Nephron (organoid): ENCODE data around the gene SIM2.
A peak's percentile ranks its signal among the peaks of the same experiment; 100 is the strongest.

Experiments
- H3K27ac Mint-ChIP-seq, 3 experiments: 2 replicates each; pipeline ENCODE4 v1.8.0; 2020; ENCODE audit warnings: mixed read lengths in 3 of 3, mild to moderate bottlenecking in 2 of 3, moderate library complexity in 1 of 3
- H3K27me3 Mint-ChIP-seq: 2 replicates; pipeline ENCODE4 v1.8.0; 2021; ENCODE audit warnings: low read depth, mild to moderate bottlenecking, moderate library complexity, mixed read lengths
- H3K36me3 Mint-ChIP-seq: 2 replicates; pipeline ENCODE4 v1.8.0; 2020; ENCODE audit warnings: low read depth, mixed read lengths
- H3K4me1 Mint-ChIP-seq: 2 replicates; pipeline ENCODE4 v1.8.0; 2020; ENCODE audit warnings: mixed read lengths
- H3K4me3 Mint-ChIP-seq, 3 experiments: 2 replicates each; pipeline ENCODE4 v1.8.0; 2020; ENCODE audit warnings: mild to moderate bottlenecking in 3 of 3, mixed read lengths in 3 of 3, moderate library complexity in 2 of 3
- H3K9me3 Mint-ChIP-seq: 2 replicates; pipeline ENCODE4 v1.8.0; 2020; ENCODE audit warnings: mixed read lengths
- TF ChIP-seq, protein P1 (sequence below), 3 experiments: fragments of 200-600 bp; sonication (generic); IDR thresholded peaks; one replicate each; pipeline ENCODE4 v1.5.0; 2021; ENCODE audit warnings: antibody characterized with exemption in 3 of 3; ENCODE audit not compliant: unreplicated experiment in 3 of 3

The SIM2 gene

DNA sequence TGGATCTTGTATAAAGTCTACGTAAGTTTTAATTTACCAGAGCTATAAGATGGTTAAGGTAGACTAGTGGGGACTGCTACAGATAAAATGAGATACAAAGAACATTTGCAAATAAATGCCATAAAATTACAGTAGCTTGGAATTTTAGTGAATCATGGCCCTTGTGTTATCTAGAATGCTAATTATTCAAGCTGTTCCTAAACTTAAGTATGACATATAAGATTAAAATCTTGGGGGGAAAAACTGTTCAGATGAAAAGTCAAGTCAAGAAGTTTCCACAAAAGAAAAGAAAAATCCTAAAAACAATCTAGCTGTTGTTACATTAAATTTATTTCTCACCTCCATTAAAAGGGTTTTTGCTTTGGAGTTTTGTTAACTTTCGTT, 51.7 kb downstream of the SIM2 start:
- H3K4me1 Mint-ChIP-seq, result peaks cover 30% of the 10 kb centered on the region
- TF ChIP-seq, protein P1, sequence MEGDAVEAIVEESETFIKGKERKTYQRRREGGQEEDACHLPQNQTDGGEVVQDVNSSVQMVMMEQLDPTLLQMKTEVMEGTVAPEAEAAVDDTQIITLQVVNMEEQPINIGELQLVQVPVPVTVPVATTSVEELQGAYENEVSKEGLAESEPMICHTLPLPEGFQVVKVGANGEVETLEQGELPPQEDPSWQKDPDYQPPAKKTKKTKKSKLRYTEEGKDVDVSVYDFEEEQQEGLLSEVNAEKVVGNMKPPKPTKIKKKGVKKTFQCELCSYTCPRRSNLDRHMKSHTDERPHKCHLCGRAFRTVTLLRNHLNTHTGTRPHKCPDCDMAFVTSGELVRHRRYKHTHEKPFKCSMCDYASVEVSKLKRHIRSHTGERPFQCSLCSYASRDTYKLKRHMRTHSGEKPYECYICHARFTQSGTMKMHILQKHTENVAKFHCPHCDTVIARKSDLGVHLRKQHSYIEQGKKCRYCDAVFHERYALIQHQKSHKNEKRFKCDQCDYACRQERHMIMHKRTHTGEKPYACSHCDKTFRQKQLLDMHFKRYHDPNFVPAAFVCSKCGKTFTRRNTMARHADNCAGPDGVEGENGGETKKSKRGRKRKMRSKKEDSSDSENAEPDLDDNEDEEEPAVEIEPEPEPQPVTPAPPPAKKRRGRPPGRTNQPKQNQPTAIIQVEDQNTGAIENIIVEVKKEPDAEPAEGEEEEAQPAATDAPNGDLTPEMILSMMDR (IDR thresholded peaks at IDR 0.05; ENCODE audit: unreplicated experiment in 3 of 3), result no peak
- H3K4me3 Mint-ChIP-seq, result peak overlapping the region in 2 of 3 experiments; percentile 13 to 39
- no peaks in the 10 kb centered on the region for H3K9me3 Mint-ChIP-seq
- H3K27me3 Mint-ChIP-seq, result peaks cover 51% of the 10 kb centered on the region
- H3K36me3 Mint-ChIP-seq, result peaks cover 7% of the 10 kb centered on the region
- H3K27ac Mint-ChIP-seq, result peak overlapping the region in 2 of 3 experiments; percentile 21 to 90

- H3K36me3 Mint-ChIP-seq, result peaks cover 12% of the 10 kb centered on the region
- peaks cover 28% of the 10 kb centered on the region for H3K4me1 Mint-ChIP-seq
- H3K27ac Mint-ChIP-seq, result peak overlapping the region in 1 of 3 experiments; percentile 57
- peaks cover 43% of the 10 kb centered on the region for H3K27me3 Mint-ChIP-seq
- no peaks in the 10 kb centered on the region for H3K9me3 Mint-ChIP-seq
- TF ChIP-seq, protein P1 (IDR thresholded peaks at IDR 0.05; ENCODE audit: unreplicated experiment in 3 of 3), result no peak
- peak overlapping the region in 1 of 3 experiments; percentile 11 for H3K4me3 Mint-ChIP-seq
These were observed 52.5 kb downstream of the SIM2 start for GRCh38 chr21:36751383-36751782.

DNA sequence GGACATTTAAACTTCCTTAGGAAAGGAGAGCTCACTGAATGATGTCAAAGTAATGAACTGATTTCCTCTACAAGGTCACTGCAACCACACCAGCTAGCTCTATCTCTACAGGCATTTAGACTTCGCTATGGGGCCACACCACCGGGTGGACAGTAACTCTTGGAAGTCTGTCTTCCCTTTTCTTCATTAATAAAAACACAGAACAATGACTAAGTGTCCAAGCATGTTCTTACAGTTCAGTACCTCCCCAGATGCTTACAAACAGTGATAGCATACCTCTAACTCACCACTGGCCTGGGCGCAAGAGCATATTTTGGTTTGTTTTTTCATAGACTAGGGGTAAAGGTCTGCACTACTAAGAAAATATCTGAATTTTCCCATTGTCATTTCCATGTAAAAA, 54.6 kb downstream of the SIM2 start:
- Mint-ChIP-seq H3K36me3 (peaks cover 17% of the 10 kb centered on the region), H3K9me3 (no peaks in the 10 kb centered on the region), H3K27ac (peak overlapping the region in 2 of 3 experiments; percentile 8 to 20), H3K27me3 (peaks cover 31% of the 10 kb centered on the region), H3K4me3 (no peak overlapping the region), H3K4me1 (peaks cover 16% of the 10 kb centered on the region)
- TF ChIP-seq, protein P1 (IDR thresholded peaks at IDR 0.05; ENCODE audit: unreplicated experiment in 3 of 3), result no peak

GRCh38 chr21:36754241-36754898, 55.5 kb downstream of the SIM2 start:
- TF ChIP-seq, protein P1 (IDR thresholded peaks at IDR 0.05; ENCODE audit: unreplicated experiment in 3 of 3), result no peak
- peaks cover 17% of the 10 kb centered on the region for H3K36me3 Mint-ChIP-seq
- H3K4me3 Mint-ChIP-seq, result no peak overlapping the region
- H3K9me3 Mint-ChIP-seq, result no peaks in the 10 kb centered on the region
- H3K27me3 Mint-ChIP-seq, result peaks cover 23% of the 10 kb centered on the region
- no peak overlapping the region for H3K27ac Mint-ChIP-seq
- H3K4me1 Mint-ChIP-seq, result peaks cover 12% of the 10 kb centered on the region

DNA sequence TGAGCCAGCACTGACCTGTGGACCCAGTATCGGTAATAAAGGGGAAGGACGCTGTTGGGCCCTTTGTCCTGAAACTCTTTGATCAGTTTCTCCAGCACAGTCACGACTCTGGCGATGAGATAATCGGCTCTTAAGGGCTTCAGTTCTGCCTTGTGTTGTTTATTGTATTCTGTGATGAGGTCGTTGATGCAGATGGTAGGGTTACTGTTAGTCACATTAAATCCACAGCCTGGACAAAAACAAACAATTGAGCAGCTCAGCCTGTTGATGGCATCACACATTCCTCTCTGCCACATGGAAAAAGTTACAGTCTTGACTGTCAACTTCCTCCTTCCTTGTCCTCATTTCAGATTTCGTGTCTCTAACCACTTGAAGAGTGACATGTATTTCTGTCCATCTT, 57.6 kb downstream of the SIM2 start:
- no peak overlapping the region for H3K4me3 Mint-ChIP-seq
- H3K27me3 Mint-ChIP-seq, result peaks cover 9% of the 10 kb centered on the region
- no peaks in the 10 kb centered on the region for H3K9me3 Mint-ChIP-seq
- TF ChIP-seq, protein P1 (IDR thresholded peaks at IDR 0.05; ENCODE audit: unreplicated experiment in 3 of 3), result no peak
- no peak overlapping the region for H3K27ac Mint-ChIP-seq
- peaks cover 7% of the 10 kb centered on the region for H3K4me1 Mint-ChIP-seq
- H3K36me3 Mint-ChIP-seq, result peaks cover 17% of the 10 kb centered on the region

DNA sequence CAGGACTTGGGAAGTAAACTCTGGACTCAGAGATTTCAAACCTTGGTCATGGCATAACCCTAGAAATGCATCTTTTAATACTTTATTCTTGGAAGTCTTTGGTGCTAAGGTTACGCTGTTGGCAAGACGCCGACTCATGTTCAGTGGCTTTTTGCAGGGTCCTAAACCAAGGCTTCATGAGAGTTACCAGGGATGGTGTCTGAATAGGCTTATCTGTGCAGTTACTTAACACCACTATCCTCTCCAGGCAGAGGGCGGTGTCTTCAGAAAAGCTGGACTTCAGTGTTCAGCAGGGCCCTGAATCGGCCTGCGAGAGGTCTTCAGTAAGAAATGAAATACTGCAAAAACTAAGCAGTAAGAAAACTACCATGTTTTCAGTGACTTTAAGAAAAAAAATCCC, 58.3 kb downstream of the SIM2 start:
- peaks cover 9% of the 10 kb centered on the region for H3K27me3 Mint-ChIP-seq
- H3K9me3 Mint-ChIP-seq, result no peaks in the 10 kb centered on the region
- TF ChIP-seq, protein P1 (IDR thresholded peaks at IDR 0.05; ENCODE audit: unreplicated experiment in 3 of 3), result no peak
- H3K36me3 Mint-ChIP-seq, result peaks cover 17% of the 10 kb centered on the region
- H3K4me1 Mint-ChIP-seq, result peaks cover 11% of the 10 kb centered on the region
- no peak overlapping the region for H3K4me3 Mint-ChIP-seq
- no peak overlapping the region for H3K27ac Mint-ChIP-seq
